ENCODE measurements around the gene NOP9. TPM values are rescaled to one million over a fixed set of nuclear protein-coding genes. Genes with fewer than 3 reads are reported as not detected.

NOP9 gene
- total RNA-seq, 1 experiment from 2014 or later: 39.4 TPM

GRCh38 chr14:24297190-24297964 lies 2.3 kb upstream of the NOP9 start:
- ChIA-PET POLR2A (interaction anchor here (1.0 to 3.7 kb wide), 4 partner anchors 26 to 251 kb away, joined by 3 to 30 read pairs (median 6); partner anchors contain the start of genes RABGGTA and TINF2), RAD21 (ENCODE audit: low non-redundant PET in 1 of 2, low total read pairs in 2 of 2, uncharacterized antibody in 2 of 2, unreplicated experiment in 2 of 2) (interaction anchor here (0.6 to 1.6 kb wide), 4 partner anchors 24 to 55 kb away, joined by 3 to 7 read pairs (median 6); partner anchors contain the start of gene TINF2 (in 2 of the 2)), CTCF (interaction anchor here (0.6 to 4.7 kb wide), 22 partner anchors 11 to 283 kb away, joined by 3 to 71 read pairs (median 4); partner anchors contain the start of genes CHMP4A, CIDEB, DCAF11 and IRF9)
- no peaks in the 10 kb centered on the region for H3K27me3 ChIP-seq (ENCODE audit: insufficient read depth, low read length)
- H3K9me2 ChIP-seq (ENCODE audit: insufficient read depth): no peaks in the 10 kb centered on the region
- H3K9ac ChIP-seq (ENCODE audit: low read length): no peak overlapping the region
- peaks cover 17 to 31% of the 10 kb centered on the region in 2 experiments for H3K4me1 ChIP-seq (ENCODE audit: control insufficient read depth in 1 of 2, insufficient read depth in 2 of 2, low read length in 2 of 2)
- no peak overlapping the region for H3K4me3 ChIP-seq (replicated peaks in 1 of 2; ENCODE audit: low read depth in 1 of 2, low read length in 2 of 2)
- no TSS peak for BruUV-seq (replicated peaks)
- H2AFZ ChIP-seq (ENCODE audit: low read depth, low read length, poor library complexity, severe bottlenecking): no peak overlapping the region
- H3K9me3 ChIP-seq (ENCODE audit: control insufficient read depth in 1 of 2, insufficient read depth in 1 of 2, low read depth in 1 of 2, low read length in 2 of 2): no peaks in the 10 kb centered on the region
- no peaks in the 10 kb centered on the region for H4K20me1 ChIP-seq (ENCODE audit: insufficient read depth)
- ATAC-seq (peak; percentile 50), DNase-seq (ENCODE audit: low read depth, low spot score) (no peak)
- intact Hi-C loops (cut with micrococcal nuclease): loop anchor here (1.0 to 10.0 kb wide), 6 partner anchors 54 to 313 kb away; partner anchors contain the start of genes DHRS4L2 and MDP1
- peaks cover 20 to 21% of the 10 kb centered on the region in 2 experiments for H3K36me3 ChIP-seq (ENCODE audit: control insufficient read depth in 1 of 2, insufficient read depth in 2 of 2, low read length in 2 of 2)
- TF ChIP-seq ATF3 (IDR thresholded peaks at IDR 0.05) (no peak), YY1 (IDR thresholded peaks at IDR 0.05; ENCODE audit: extremely low read depth, insufficient replicate concordance, low read depth, low read length) (no peak), EZH2phosphoT487 (IDR thresholded peaks at IDR 0.05; ENCODE audit: borderline replicate concordance) (no peak), POLR2A (IDR thresholded peaks at IDR 0.05; ENCODE audit: borderline replicate concordance, extremely low read depth, insufficient read depth, insufficient read length) (no peak), JUND (IDR thresholded peaks at IDR 0.05) (no peak), TCF7L2 (IDR thresholded peaks at IDR 0.05; ENCODE audit: borderline replicate concordance, extremely low read depth, insufficient read depth, insufficient read length) (no peak), ELF1 (IDR thresholded peaks at IDR 0.05; ENCODE audit: borderline replicate concordance, low read depth) (no peak), RAD21 (IDR thresholded peaks at IDR 0.05; ENCODE audit: low read depth) (peak; percentile 52; the same call in 1 of the 2 replicates), ZNF274 (IDR thresholded peaks at IDR 0.05; ENCODE audit: low read depth, low read length) (no peak), MAX (IDR thresholded peaks at IDR 0.05) (no peak), REST (IDR thresholded peaks at IDR 0.05; ENCODE audit: low read depth) (no peak), CTCF (IDR thresholded peaks at IDR 0.05 in 2 of 3, conservative IDR thresholded peaks at IDR 0.05 in 1 of 3; ENCODE audit: borderline replicate concordance in 1 of 3, insufficient read depth in 1 of 3, low read depth in 2 of 3, low read length in 2 of 3) (peak; percentile 55 to 65 (median 62); a peak in 5 of 6 replicates), SIN3A (IDR thresholded peaks at IDR 0.05; ENCODE audit: low read depth) (no peak), CBX3 (IDR thresholded peaks at IDR 0.05; ENCODE audit: low read depth) (no peak), EZH2 (IDR thresholded peaks at IDR 0.05) (no peak)
- H3K4me2 ChIP-seq (ENCODE audit: low read length): peak overlapping the region; percentile 6
- peak overlapping the region; percentile 12; the same call in 1 of the 2 replicates for H3K27ac ChIP-seq (ENCODE audit: low read depth, low read length)
- peaks cover 28% of the 10 kb centered on the region for H3K79me2 ChIP-seq (ENCODE audit: insufficient read depth, low read length)
